A549 (cell line): Measurements from ENCODE around the gene ERH. TPM values are rescaled to one million over a fixed set of nuclear protein-coding genes. Genes with fewer than 3 reads are reported as not detected.

Experiments used
- ATAC-seq, 2 experiments: fragments of 200-7000 bp in 1 of 2; fragments of >200 bp in 1 of 2; cut with Nextera tagmentation in 1 of 2; cut with Tn5 transposase in 1 of 2; 3 replicates each; pipeline versions ENCODE4 v1.8.0 to v1.9.1; 2018 to 2020; ENCODE audit warnings: mild to moderate bottlenecking in 1 of 2, moderate library complexity in 1 of 2
- CTCF ChIA-PET: fragments of 300-600 bp; sonication (Branson Sonifier 250); formaldehyde crosslinking; extraction: SDS; loops from one replicate; lab custom pipeline; 2021; ENCODE audit warnings: antibody characterized with exemption, inconsistent platforms; lab: Yijun Ruan, JAX
- POLR2A ChIA-PET: fragments of 350-600 bp; formaldehyde crosslinking; extraction: SDS; loops from one replicate; lab custom pipeline; 2021; ENCODE audit warnings: antibody characterized with exemption, inconsistent platforms; lab: Yijun Ruan, JAX
- DNase-seq, 2 experiments: peaks; one replicate each; pipeline versions ENCODE4 v3.0.0 to v3.0.0-alpha.2; 2011 to 2016; ENCODE audit warnings: low read depth in 1 of 2, low spot score in 1 of 2
- FAIRE-seq: peaks from 2 replicates; lab custom pipeline; 2011; peaks lifted over from hg19 to GRCh38; lab: Jason Lieb, UNC
- H3K27ac ChIP-seq, 2 experiments: fragments of >200 bp; sonication (Bioruptor Twin); formaldehyde crosslinking; 3 replicates each; pipeline ENCODE4 v1.5.1; 2016 to 2017
- H3K4me1 ChIP-seq: fragments of >200 bp; sonication (Bioruptor Twin); formaldehyde crosslinking; 3 replicates; pipeline ENCODE4 v1.6.1; 2016
- H3K4me2 ChIP-seq: fragments of >200 bp; sonication (Bioruptor Twin); formaldehyde crosslinking; 3 replicates; pipeline ENCODE4 v1.6.1; 2016
- H3K4me3 ChIP-seq: fragments of >200 bp; sonication (Bioruptor Twin); formaldehyde crosslinking; 3 replicates; pipeline ENCODE4 v1.5.1; 2016
- H3K9me3 ChIP-seq: fragments of >200 bp; sonication (Bioruptor Twin); formaldehyde crosslinking; 3 replicates; pipeline ENCODE4 v1.6.1; 2016
- EHF ChIP-seq: fragments of 250-450 bp; sonication (Bioruptor Pico); IDR thresholded peaks from 2 replicates; pipeline ENCODE4 v1.5.0; 2020; ENCODE audit warnings: mild to moderate bottlenecking
- EP300 ChIP-seq, 2 experiments: fragments of >200 bp; sonication (Bioruptor Twin); formaldehyde crosslinking; IDR thresholded peaks; 2 replicates in 1 of 2; 3 replicates in 1 of 2; pipeline ENCODE4 v1.6.1; 2016 to 2017
- ESRRA ChIP-seq: fragments of 150-350 bp; IDR thresholded peaks from 2 replicates; pipeline ENCODE4 v1.6.1; 2014; ENCODE audit warnings: mild to moderate bottlenecking, low read length, borderline replicate concordance
- FOXS1 ChIP-seq: fragments of 250-450 bp; sonication (Bioruptor Pico); IDR thresholded peaks from 2 replicates; pipeline ENCODE4 v1.5.0; 2020; ENCODE audit warnings: mild to moderate bottlenecking, moderate library complexity
- GATA3 ChIP-seq: IDR thresholded peaks from 2 replicates; pipeline ENCODE4 v1.6.1; 2012; ENCODE audit warnings: borderline replicate concordance
- HEYL ChIP-seq: fragments of 250-450 bp; sonication (Bioruptor Pico); IDR thresholded peaks from 2 replicates; pipeline ENCODE4 v1.8.0; 2021; ENCODE audit warnings: mild to moderate bottlenecking, moderate library complexity
- HOXA7 ChIP-seq: fragments of 250-450 bp; sonication (Bioruptor Pico); IDR thresholded peaks from 2 replicates; pipeline ENCODE4 v1.5.0; 2020; ENCODE audit warnings: mild to moderate bottlenecking, moderate library complexity
- HOXB5 ChIP-seq: fragments of 250-450 bp; sonication (Bioruptor Pico); IDR thresholded peaks from 2 replicates; pipeline ENCODE4 v1.5.0; 2020; ENCODE audit warnings: mild to moderate bottlenecking, moderate library complexity
- JUN ChIP-seq, 2 experiments: fragments of >200 bp; sonication (Bioruptor Twin); formaldehyde crosslinking; IDR thresholded peaks; 2 replicates in 1 of 2; 3 replicates in 1 of 2; pipeline ENCODE4 v1.6.1; 2016 to 2017
- KDM1A ChIP-seq: fragments of 200-600 bp; sonication (generic); IDR thresholded peaks from 2 replicates; pipeline ENCODE4 v1.6.1; 2016; ENCODE audit warnings: low read depth, mild to moderate bottlenecking
- KDM5A ChIP-seq: fragments of 200-600 bp; sonication (generic); IDR thresholded peaks from 2 replicates; pipeline ENCODE4 v1.6.1; 2016; ENCODE audit warnings: antibody characterized with exemption, mild to moderate bottlenecking
- MAFK ChIP-seq: fragments of 450-650 bp; IDR thresholded peaks from 2 replicates; pipeline ENCODE4 v1.6.1; 2014; ENCODE audit not compliant: partially characterized antibody
- MAZ ChIP-seq: fragments of 150-350 bp; IDR thresholded peaks from 2 replicates; pipeline ENCODE4 v1.6.1; 2014; ENCODE audit warnings: antibody characterized with exemption, low read depth, low read length, borderline replicate concordance
- NFE2L2 ChIP-seq: fragments of 150-350 bp; conservative IDR thresholded peaks from 2 replicates; pipeline ENCODE4 v1.6.1; 2014; ENCODE audit warnings: low read length
- NPAS2 ChIP-seq: fragments of 250-450 bp; sonication (Bioruptor Pico); IDR thresholded peaks from 2 replicates; pipeline ENCODE4 v1.8.0; 2022; ENCODE audit warnings: mild to moderate bottlenecking, moderate library complexity, borderline replicate concordance
- PHF8 ChIP-seq: fragments of 200-600 bp; sonication (generic); IDR thresholded peaks from 2 replicates; pipeline ENCODE4 v1.6.1; 2016; ENCODE audit warnings: low read depth, mild to moderate bottlenecking, antibody characterized with exemption, moderate library complexity, borderline replicate concordance
- RAD21 ChIP-seq, 2 experiments: fragments of >200 bp in 1 of 2; sonication (Bioruptor Twin) in 1 of 2; formaldehyde crosslinking in 1 of 2; IDR thresholded peaks in 1 of 2; conservative IDR thresholded peaks in 1 of 2; 2 replicates in 1 of 2; 3 replicates in 1 of 2; pipeline ENCODE4 v1.6.1; 2012 to 2018; ENCODE audit warnings: inconsistent platforms in 1 of 2
- RCOR1 ChIP-seq: fragments of 150-350 bp; IDR thresholded peaks from 2 replicates; pipeline ENCODE4 v1.6.1; 2014; ENCODE audit warnings: antibody characterized with exemption, low read length, low read depth
- SMC3 ChIP-seq: fragments of >200 bp; sonication (Bioruptor Twin); formaldehyde crosslinking; IDR thresholded peaks from 3 replicates; pipeline ENCODE4 v1.6.1; 2018; ENCODE audit warnings: inconsistent platforms
- TFCP2L1 ChIP-seq: fragments of 250-450 bp; sonication (Bioruptor Pico); IDR thresholded peaks from 2 replicates; pipeline ENCODE4 v1.5.0; 2021; ENCODE audit warnings: mild to moderate bottlenecking
- TP53 ChIP-seq: fragments of 250-450 bp; sonication (Bioruptor Pico); IDR thresholded peaks from 2 replicates; pipeline ENCODE4 v1.5.0; 2021; ENCODE audit warnings: mild to moderate bottlenecking, moderate library complexity
- ZNF302 ChIP-seq: fragments of 250-450 bp; sonication (Bioruptor Pico); IDR thresholded peaks from 2 replicates; pipeline ENCODE4 v1.9.0; 2021; ENCODE audit warnings: inconsistent platforms, mild to moderate bottlenecking, moderate library complexity
- WGBS: methylation state at CpG from one replicate; pipeline ENCODE4 v1.1.6; 2017; ENCODE audit errors: missing lambda C conversion rate; 5-methylcytosine and 5-hydroxymethylcytosine counted together
- polyA plus RNA-seq, 4 experiments: library from polyadenylated mRNA; depleted of rRNA in 3 of 4; stranded (reverse); fragments of >200 nt; fragmentation: RNase III in 1 of 4; extraction: RNeasy Plus Mini Kit Qiagen cat#74134 plus additional on column Dnase treatment in 1 of 4; gene quantifications; 2 replicates in 3 of 4; 3 replicates in 1 of 4; pipeline ENCODE4 v1.2.3, GENCODE V29; 2011 to 2017
- TF ChIP-seq, protein P1 (sequence below): fragments of 450-650 bp; IDR thresholded peaks from 2 replicates; pipeline ENCODE4 v1.6.1; 2014; ENCODE audit warnings: antibody characterized with exemption
- TF ChIP-seq, protein P2 (sequence below): IDR thresholded peaks from 2 replicates; pipeline ENCODE4 v1.6.1; 2012; ENCODE audit warnings: low read depth, borderline replicate concordance
- TF ChIP-seq, protein P3 (sequence below): fragments of 250-450 bp; sonication (Bioruptor Pico); IDR thresholded peaks from 2 replicates; pipeline ENCODE4 v1.5.0; 2021; ENCODE audit warnings: mild to moderate bottlenecking, moderate library complexity, borderline replicate concordance
- TF ChIP-seq, protein P4 (sequence below): fragments of 150-350 bp; IDR thresholded peaks from 2 replicates; pipeline ENCODE4 v1.6.1; 2014; ENCODE audit warnings: low read depth, mild to moderate bottlenecking, low read length

The ERH gene
- polyA plus RNA-seq, 2 of the 4 experiments (the other 2 are of a cell fraction) = 377 to 562 TPM

DNA sequence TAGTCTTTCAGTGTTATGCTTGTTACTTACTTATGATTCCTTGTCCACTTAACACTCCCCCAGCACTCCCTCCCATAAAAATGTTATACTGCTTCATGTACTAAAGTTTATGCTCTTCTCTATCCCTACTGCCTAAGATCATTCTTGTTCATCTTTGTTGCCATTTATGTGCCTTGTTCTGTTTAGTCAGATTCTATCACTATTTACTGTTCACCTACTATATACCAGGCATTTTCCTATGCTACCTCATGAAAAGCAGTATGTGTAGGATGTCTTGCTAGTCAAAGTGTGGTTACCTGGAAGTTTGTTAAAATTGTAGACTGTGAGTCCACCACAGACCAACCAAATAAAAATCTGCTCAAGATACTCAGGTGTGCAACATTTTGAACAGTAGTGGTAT is 23.9 kb downstream of the ERH start:
- no peak for FAIRE-seq
- CTCF ChIA-PET = no interaction called here

DNA sequence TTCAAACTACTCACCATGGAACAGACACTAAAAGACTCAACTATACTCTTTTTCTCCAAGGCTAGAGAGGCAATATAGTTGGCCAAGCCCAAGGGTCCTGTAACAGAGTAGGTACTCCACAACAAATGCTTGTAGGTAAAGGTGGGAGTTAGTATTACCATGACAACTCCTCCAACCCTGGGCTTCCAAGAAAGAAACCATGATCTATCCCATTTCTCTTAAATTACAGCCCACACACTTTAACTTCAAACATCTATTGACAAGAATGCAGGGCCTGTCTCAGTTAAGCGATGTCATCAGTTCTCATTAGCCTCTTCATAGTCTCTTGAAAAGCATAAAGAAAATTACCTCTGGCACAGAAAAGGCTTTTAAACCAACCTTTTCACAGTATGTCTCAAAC is 25.0 kb downstream of the ERH start:
- H3K9me3 ChIP-seq = peaks cover 4% of the 10 kb centered on the region; the same call in 1 of the 3 replicates
- no peaks in the 10 kb centered on the region for H3K4me1 ChIP-seq
- TF ChIP-seq, protein P1, sequence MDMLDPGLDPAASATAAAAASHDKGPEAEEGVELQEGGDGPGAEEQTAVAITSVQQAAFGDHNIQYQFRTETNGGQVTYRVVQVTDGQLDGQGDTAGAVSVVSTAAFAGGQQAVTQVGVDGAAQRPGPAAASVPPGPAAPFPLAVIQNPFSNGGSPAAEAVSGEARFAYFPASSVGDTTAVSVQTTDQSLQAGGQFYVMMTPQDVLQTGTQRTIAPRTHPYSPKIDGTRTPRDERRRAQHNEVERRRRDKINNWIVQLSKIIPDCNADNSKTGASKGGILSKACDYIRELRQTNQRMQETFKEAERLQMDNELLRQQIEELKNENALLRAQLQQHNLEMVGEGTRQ = no peak
- TF ChIP-seq PHF8 (no peak), EHF (CRISPR knock-in tag) (no peak), TFCP2L1 (CRISPR knock-in tag) (no peak), MAFK (no peak), TP53 (CRISPR knock-in tag) (no peak), HOXB5 (CRISPR knock-in tag) (no peak), GATA3 (no peak), MAZ (no peak), HOXA7 (CRISPR knock-in tag) (no peak), SMC3 (no peak), NFE2L2 (no peak), RAD21 (conservative IDR thresholded peaks at IDR 0.05 in 1 of 2, IDR thresholded peaks at IDR 0.05 in 1 of 2) (no peak), HEYL (CRISPR knock-in tag) (no peak), FOXS1 (no peak)
- TF ChIP-seq, protein P2, sequence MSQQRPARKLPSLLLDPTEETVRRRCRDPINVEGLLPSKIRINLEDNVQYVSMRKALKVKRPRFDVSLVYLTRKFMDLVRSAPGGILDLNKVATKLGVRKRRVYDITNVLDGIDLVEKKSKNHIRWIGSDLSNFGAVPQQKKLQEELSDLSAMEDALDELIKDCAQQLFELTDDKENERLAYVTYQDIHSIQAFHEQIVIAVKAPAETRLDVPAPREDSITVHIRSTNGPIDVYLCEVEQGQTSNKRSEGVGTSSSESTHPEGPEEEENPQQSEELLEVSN = no peak
- TF ChIP-seq, protein P3, sequence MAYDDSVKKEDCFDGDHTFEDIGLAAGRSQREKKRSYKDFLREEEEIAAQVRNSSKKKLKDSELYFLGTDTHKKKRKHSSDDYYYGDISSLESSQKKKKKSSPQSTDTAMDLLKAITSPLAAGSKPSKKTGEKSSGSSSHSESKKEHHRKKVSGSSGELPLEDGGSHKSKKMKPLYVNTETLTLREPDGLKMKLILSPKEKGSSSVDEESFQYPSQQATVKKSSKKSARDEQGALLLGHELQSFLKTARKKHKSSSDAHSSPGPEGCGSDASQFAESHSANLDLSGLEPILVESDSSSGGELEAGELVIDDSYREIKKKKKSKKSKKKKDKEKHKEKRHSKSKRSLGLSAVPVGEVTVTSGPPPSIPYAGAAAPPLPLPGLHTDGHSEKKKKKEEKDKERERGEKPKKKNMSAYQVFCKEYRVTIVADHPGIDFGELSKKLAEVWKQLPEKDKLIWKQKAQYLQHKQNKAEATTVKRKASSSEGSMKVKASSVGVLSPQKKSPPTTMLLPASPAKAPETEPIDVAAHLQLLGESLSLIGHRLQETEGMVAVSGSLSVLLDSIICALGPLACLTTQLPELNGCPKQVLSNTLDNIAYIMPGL = no peak
- 0% methylated on average over 1 of the region's 1 CpG for WGBS
- no peak overlapping the region for H3K4me3 ChIP-seq
- H3K27ac ChIP-seq = no peak overlapping the region
- CTCF ChIA-PET = no interaction called here
- no peak overlapping the region for H3K4me2 ChIP-seq
- ATAC-seq (no peak), FAIRE-seq (no peak), DNase-seq (no peak)
- POLR2A ChIA-PET = no interaction called here

More for the DNA sequence above, 23.9 kb downstream of the ERH start:
- POLR2A ChIA-PET = no interaction called here
- Histone ChIP-seq H3K4me2 (no peak overlapping the region), H3K4me3 (no peak overlapping the region), H3K9me3 (peaks cover 4% of the 10 kb centered on the region; the same call in 1 of the 3 replicates), H3K4me1 (no peaks in the 10 kb centered on the region), H3K27ac (no peak overlapping the region)
- DNase-seq (no peak), ATAC-seq (no peak)
- TF ChIP-seq TP53 (CRISPR knock-in tag) = no peak
- TF ChIP-seq, protein P4, sequence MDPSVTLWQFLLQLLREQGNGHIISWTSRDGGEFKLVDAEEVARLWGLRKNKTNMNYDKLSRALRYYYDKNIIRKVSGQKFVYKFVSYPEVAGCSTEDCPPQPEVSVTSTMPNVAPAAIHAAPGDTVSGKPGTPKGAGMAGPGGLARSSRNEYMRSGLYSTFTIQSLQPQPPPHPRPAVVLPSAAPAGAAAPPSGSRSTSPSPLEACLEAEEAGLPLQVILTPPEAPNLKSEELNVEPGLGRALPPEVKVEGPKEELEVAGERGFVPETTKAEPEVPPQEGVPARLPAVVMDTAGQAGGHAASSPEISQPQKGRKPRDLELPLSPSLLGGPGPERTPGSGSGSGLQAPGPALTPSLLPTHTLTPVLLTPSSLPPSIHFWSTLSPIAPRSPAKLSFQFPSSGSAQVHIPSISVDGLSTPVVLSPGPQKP = no peak
- no peak for TF ChIP-seq RCOR1
- TF ChIP-seq KDM1A = no peak
- no peak for TF ChIP-seq JUN (IDR thresholded peaks at IDR 0.05)
- TF ChIP-seq EP300 (IDR thresholded peaks at IDR 0.05) = no peak
- TF ChIP-seq PHF8 = no peak
- TF ChIP-seq ZNF302 (CRISPR knock-in tag) = no peak
- TF ChIP-seq RAD21 (conservative IDR thresholded peaks at IDR 0.05 in 1 of 2, IDR thresholded peaks at IDR 0.05 in 1 of 2) = no peak
- no peak for TF ChIP-seq HOXB5 (CRISPR knock-in tag)
- TF ChIP-seq KDM5A = no peak
- TF ChIP-seq ESRRA = no peak
- TF ChIP-seq MAFK = no peak
- TF ChIP-seq NPAS2 (CRISPR knock-in tag) = no peak
